D341Med (cell line): ENCODE data around the gene RYR3.

Source experiments
- DNase-seq: peaks from one replicate; pipeline ENCODE4 v3.0.0; 2012; ENCODE audit warnings: low spot score

RYR3 gene

GRCh38 chr15:33382491-33382890 lies 71.7 kb downstream of the RYR3 start:
- no peak for DNase-seq

GRCh38 chr15:33384307-33384706 lies 73.5 kb downstream of the RYR3 start:
- DNase-seq = no peak

- DNase-seq = no peak
Measured at GRCh38 chr15:33392453-33392852, 81.7 kb downstream of the RYR3 start.

DNA sequence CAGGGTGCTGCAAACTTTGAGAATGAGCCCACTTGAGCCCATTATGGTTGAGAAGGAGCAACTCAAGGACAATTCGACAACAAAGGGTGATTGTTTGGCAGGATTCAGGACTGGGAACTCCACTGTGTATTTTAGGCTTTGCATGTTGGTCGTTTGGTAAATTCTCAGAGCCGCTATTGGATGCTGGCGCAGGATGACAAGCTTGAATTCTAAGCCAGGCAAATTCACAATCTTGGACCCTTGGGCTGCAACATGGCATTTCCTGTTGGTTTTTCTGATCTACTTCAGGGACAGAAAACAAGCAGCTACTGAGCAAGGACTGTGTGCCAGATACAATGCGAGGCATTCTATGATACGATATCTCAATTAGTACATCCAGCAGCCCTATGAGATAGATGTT lies 82.8 kb downstream of the RYR3 start:
- no peak for DNase-seq

- DNase-seq = no peak
Measured at GRCh38 chr15:33395321-33395720, 84.6 kb downstream of the RYR3 start.

- DNase-seq = no peak
Measured at GRCh38 chr15:33395846-33396245, 85.1 kb downstream of the RYR3 start.

GRCh38 chr15:33396475-33396874 lies 85.7 kb downstream of the RYR3 start:
- DNase-seq = no peak

- DNase-seq = no peak
Measured at GRCh38 chr15:33398555-33398954, 87.8 kb downstream of the RYR3 start.

- no peak for DNase-seq
Measured at GRCh38 chr15:33400941-33401340, 90.2 kb downstream of the RYR3 start.

DNA sequence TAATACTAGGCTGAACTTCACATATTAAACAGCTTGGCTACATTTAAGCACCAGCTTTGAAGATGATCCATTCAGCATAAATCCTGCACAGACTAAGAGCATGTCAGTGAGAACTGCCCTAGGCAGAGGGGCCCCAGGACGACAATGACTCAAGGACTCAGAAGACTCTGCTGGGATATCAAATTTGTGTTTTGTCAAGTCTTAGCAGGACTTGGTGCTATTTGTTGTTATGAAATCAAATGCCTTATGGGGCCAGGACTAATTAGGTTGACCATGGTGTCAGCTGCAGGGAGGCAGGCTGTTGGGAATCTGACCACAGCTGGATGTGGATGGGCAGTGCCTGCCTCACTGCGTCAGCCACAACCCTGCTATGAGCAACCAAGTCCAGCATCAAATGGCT lies 91.8 kb downstream of the RYR3 start:
- DNase-seq = no peak

DNA sequence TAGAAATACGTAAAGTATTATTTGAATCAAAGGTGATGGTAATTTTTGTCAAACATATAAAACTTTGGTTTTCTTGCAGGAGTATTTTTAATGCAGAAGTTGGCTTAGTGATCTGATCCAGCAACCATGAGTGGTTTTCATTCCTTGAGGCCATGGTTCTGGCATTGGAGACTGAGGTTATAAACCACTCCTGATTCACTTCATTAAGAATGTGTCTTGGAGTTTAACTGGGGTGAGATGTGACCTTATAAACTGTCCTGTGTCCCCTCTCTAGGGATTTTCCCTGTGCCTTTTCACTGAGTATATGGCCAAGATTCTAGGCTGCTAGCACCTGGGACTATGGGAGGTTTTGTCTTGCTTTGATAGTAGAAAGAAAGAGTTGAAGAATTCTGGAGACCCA lies 94.3 kb downstream of the RYR3 start:
- DNase-seq = no peak

DNA sequence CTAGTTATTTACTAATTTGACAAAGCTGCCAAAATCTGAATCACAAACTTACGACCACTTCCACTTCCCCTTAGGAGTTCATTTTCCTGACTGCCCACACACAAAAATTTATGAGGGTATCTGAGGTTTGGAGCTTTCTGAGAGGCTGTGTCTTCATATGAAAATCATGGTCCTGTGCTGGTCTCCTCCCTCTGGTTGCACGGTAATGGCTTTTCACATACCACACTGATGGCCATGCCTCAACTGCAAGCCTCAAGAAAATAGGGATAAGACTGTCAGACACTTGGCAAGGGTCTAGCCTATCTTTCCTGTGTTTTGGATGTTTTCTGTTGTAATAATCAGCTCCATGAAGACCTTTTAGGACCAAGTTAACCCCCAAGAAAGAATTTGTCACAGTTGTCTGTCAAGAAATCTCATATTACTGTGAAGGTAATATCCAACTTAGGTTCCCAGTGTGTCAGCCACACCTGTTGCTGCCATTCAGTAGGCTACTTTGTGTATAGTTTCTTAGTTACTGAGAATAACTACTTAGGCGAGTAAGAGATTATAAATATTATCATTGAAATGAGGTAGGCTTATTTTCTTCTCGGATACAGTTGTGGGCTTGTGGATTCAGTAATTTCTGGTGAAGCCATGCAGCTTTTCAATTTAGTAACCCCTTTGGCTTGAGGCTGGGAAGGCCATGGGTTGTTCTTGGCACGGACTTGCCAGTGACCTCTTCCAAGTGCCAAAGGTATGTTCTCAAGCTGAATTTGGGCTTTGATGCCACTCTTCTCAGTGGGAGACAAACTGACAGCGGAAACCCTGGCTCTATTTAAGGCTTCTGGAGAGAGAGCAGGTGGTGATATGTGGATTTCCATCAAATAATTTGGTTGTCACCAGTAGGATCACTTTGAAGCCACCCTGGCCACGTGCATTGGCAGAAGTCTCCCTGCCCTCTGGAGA lies 101.1 kb downstream of the RYR3 start:
- DNase-seq = no peak

- DNase-seq = no peak
Measured at GRCh38 chr15:33419701-33420100, 108.9 kb downstream of the RYR3 start.

GRCh38 chr15:33424025-33424424 lies 113.3 kb downstream of the RYR3 start:
- DNase-seq = no peak

DNA sequence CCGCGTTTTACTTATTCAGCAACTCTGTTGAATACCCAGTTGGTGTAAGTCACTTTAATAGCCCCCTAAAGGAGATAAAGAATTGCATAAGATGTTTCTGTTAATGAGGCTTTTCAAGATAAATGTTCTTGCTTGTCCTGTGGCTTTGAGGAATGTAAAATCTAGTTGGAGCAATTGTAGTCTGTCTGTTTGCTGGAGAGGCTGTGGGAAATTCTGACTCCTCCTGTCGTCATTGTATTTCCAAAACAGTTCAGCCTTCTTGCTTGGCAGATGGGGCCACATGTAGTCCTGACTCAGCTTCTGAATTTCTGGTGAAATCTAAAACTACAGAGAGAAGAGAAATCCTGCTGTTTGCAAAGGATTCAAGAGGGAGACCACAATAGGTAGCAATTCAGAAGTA lies 114.4 kb downstream of the RYR3 start:
- DNase-seq = no peak

DNA sequence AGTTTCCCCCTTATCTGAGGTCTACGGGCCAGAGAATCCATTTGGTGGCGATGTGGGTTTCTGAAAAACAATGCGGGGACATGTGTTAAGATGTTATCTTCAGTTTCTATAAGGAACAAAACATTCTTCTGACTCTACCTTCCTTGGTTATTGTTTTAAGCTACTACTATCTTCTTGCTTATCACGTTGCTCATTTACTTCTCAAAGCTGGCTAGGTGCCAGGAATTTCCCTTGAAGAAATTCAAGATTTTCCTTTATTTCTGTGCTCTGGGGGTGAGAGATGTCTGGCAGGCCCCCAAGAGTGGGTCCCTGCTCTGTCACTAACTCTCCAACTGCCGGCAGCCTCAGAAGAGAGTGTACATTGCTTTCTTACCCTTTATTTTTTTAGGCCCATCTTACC lies 119.8 kb downstream of the RYR3 start:
- no peak for DNase-seq

- DNase-seq = no peak
Measured at GRCh38 chr15:33433821-33434220, 123.1 kb downstream of the RYR3 start.

DNA sequence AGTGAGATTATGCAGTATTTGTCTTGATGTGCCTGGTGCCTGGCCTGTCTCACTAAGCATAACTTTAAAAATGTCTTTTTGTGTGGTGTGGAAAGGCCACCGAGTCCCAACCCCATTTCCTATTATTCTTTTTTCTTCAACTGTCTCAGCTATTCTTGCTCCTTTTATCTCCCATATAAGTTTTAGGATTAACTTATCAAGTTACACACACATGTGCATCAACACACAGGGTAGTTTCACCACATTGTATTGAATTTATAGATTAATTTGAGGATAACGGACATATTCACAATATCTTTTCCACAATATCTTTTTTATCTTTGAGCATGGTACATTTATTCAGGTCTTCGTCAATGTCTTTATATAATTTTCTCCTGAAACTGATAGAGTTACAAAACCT lies 127.6 kb downstream of the RYR3 start:
- no peak for DNase-seq

- no peak for DNase-seq
Measured at GRCh38 chr15:33440900-33441299, 130.1 kb downstream of the RYR3 start.

GRCh38 chr15:33442449-33442848 lies 131.7 kb downstream of the RYR3 start:
- DNase-seq = no peak

GRCh38 chr15:33443708-33444107 lies 132.9 kb downstream of the RYR3 start:
- no peak for DNase-seq

DNA sequence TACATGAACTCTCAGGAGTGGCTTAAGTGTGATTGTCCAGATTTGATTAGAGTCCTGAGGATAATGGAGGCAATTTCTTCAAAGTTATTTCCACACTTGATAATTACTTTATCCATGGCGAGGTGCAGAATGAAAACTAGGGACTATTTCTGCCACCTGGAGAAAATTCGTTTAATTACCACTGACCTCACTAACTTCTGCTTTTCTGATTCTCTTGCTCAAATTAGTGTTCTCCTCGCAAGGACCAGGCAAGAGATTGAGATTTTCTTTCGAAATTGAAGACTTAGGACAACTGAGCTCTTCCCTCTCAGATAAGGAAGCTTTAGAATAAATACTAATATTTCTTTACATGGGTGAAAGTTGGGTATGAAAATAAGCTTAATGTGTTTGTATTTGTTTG lies 135.2 kb downstream of the RYR3 start:
- DNase-seq = no peak

- DNase-seq = no peak
Measured at GRCh38 chr15:33448151-33448550, 137.4 kb downstream of the RYR3 start.

DNA sequence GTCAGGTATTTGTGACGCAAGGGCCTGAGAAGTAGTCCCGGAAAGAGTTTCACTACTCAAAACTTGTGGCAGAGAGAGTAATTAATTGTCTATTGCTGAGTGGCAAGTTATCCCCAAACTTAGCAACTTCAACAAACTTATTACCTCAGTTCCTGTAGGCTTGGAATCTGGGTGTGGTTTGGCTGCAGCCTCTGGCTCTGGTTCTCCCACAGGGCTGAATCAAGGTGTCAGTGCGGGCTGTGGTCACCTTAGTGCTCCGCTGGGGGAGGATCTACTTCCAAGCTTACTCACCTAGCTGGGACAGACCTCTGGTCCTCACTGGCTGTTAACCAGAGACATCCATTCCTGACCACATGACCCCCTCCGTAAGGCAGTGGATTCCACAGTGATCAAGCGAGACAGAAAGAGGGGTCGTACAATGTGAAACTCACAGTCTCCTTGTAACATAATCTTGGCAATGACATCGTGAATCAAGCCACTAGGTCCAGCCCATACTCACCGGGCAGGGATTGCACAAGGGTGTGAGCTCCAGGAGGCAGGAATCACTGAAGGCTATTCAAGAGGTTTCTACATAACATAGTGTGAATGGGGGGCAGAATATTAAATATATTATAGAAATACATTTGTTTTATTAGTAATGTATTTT lies 138.3 kb downstream of the RYR3 start:
- DNase-seq = no peak
